GM12874 (cell line): ENCODE measurements around the gene HOXC6.

Experiments
- TF ChIP-seq, protein P1 (sequence below): IDR thresholded peaks from 2 replicates; pipeline ENCODE4 v1.5.1; 2011; ENCODE audit warnings: low read depth, mild to moderate bottlenecking, control low read depth, low read length, moderate library complexity; ENCODE audit not compliant: insufficient read depth

HOXC6 gene

DNA sequence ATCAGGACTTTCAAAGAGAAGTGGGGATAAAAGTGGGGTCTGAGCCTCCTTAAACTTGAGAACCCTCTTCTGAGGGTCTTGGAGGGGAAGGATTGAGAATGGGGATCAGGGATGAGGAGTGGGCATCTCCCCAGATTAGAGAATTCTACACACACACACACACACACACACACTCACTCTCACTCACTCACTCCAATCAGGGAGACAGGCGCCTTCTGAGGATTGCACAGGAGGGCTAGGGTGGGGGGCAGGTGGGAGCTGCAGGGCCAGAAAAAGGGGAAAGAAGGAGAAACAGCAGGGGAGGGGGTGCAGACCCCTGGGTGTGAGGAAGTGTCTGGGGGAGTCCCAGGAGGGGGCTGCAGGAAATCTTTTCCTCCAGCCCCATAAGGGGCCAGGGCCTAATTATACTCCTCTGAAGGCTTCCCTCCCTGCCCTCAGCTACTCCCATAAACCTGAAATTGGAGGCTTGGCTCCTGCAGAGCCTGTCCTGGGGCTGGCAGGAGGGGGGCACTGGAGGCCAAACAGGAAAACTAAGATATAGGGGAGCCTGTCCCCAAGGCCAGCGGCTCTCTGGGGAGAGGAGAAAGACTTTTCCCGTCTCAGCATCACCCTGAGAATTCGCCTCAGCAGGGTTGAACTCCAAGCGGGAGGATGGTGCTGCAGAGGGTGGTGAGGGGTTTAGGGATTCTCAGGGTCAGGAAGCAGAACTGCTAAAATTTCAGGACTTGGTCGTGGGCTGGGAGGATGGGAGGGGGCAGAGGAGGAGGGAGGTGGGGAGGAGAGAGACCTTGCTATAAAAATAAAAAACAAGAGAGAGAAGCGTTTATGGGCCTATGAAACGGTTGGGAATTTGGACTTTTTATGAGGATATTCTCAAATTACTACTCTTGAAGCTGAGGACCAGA lies 26.7 kb upstream of the HOXC6 start:
- TF ChIP-seq, protein P1, sequence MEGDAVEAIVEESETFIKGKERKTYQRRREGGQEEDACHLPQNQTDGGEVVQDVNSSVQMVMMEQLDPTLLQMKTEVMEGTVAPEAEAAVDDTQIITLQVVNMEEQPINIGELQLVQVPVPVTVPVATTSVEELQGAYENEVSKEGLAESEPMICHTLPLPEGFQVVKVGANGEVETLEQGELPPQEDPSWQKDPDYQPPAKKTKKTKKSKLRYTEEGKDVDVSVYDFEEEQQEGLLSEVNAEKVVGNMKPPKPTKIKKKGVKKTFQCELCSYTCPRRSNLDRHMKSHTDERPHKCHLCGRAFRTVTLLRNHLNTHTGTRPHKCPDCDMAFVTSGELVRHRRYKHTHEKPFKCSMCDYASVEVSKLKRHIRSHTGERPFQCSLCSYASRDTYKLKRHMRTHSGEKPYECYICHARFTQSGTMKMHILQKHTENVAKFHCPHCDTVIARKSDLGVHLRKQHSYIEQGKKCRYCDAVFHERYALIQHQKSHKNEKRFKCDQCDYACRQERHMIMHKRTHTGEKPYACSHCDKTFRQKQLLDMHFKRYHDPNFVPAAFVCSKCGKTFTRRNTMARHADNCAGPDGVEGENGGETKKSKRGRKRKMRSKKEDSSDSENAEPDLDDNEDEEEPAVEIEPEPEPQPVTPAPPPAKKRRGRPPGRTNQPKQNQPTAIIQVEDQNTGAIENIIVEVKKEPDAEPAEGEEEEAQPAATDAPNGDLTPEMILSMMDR: no peak

DNA sequence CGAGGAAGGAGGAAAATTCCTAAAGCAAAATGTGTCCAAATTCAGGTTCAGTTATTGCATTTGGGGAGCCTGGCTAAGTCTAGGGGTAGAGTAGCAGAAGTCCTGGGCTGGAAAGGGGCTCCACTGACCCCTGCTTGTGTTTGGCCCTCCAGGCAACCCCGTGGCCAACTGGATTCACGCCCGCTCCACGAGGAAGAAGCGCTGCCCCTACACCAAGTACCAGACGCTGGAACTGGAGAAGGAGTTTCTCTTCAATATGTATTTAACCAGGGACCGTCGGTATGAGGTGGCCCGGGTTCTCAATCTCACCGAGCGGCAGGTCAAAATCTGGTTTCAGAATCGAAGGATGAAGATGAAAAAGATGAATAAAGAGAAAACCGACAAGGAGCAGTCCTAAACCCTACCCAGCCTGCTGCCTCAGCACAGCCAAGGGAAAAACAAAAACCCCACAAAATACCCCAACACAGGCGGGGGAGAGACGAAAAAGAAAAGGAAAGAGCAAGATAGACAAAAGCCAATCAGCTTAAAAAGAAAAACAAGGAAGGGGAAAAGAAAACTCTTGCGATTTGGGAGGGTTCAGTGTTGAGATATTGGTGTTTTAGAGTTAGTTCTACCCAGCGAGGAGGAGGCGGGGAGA lies 25.8 kb upstream of the HOXC6 start:
- TF ChIP-seq, protein P1: no peak

DNA sequence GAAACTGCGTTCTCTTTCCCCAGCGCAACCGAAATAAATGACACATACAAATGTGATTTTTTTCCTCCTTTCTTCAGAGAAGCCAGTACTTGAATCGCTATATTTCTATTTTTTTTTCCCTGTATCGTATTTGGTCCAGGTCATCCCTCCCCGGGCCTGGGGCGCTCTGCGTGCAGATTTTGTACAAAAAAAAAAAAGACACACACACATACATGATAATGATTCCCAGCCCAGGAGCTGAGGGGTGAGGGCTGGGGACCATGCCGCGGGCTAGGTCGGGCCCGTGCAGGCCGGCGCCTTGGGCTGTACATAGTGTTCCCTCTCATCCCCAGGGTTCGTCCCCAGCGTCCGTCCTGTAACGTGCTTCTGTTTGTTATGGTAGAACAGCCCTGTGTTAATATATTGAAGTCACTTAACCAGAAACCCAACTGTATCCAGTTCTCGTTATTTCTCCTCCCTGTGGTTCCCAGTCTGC lies 25.3 kb upstream of the HOXC6 start:
- TF ChIP-seq, protein P1: no peak

DNA sequence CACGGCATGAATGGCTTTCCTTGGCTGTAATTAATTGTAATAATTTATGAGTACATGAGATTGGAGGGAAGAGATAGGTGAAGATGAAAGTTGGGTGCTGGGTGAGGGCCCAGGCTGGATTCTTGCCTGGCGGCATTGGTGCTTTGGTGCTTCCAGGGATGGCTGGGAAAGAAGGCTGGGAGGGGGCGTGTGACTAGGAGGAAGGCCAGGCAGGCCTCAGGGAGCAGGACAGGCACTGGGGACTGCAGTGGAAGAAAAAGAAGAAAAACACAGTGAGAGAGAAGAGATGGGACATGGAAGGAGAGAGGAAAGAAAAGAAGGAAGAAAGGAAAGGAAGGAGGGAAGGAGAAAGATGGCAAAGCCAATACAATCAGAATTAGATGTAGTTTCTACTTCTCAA lies 24.6 kb upstream of the HOXC6 start:
- TF ChIP-seq, protein P1: no peak

DNA sequence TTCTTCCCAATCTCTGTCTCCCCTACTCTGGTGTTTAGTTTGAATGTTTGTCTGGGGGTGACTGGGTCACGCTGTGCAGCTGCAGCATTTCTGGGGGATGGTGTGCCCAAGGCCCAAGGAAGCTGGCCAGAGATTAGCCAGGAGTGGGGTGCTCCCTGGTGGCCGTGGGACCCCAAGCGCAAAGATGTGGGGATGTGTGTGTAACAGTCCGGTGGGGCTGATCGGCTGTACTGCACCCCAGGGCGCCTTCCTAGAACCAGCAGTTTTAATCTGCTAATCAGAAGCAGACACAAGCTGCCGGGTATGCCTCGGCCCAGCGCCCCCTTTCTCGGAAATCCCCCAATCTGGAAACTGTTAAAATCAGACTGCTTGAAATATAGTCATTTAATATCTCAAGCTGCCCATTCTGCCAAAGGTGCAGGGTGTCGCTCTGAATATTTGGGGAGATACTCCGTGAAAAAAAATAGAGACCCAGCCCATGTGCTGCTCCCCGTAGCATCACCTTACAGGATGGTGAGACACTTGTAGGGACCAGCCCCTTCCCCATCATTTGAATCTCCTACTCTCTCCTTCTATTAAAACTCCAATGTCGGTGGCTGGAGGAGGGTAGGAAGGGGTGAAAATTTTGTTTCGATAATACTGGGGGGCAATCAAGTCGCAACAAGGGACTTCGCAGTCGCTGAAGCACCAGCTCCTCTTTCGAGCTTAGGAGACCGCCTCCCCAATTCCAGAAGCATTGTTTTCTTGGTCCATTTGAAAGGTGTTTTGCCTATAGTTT lies 24.0 kb upstream of the HOXC6 start:
- TF ChIP-seq, protein P1: no peak

DNA sequence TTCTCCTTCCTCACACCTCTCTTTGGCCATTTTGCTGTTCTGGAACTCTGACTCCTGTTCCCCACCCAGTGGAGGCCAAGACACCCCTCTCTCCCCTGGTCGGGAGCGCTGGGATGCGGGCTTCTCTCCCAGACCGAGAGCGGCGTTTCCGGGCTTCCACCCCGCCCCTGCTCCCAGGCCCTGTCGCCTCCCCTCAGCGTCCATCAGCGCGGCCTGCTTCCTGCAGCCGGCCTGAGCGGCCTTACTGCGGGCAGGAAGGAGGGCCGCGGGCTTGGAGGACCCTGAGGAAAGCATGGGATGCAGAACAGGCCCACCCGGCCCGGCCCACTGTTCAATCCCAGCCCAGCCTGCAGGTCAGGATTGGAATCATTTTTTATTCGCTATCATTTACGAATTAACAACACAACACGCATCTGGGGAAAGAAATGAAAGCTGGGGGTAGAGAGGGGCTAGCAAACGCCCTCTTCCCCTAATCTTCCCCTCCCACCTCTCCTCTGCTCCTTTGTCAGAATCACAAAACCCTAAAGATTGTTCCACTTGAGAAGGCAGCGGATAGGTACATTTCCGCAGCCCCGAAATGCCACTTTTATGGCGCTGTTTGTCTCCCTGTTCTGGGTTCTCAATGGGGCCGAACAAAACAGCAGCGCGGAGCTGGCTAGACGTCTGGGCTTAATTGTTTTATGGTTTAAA lies 23.3 kb upstream of the HOXC6 start:
- TF ChIP-seq, protein P1: no peak
